GM04504 (cell line): ENCODE data around the gene ABCG1.

Source experiments
- DNase-seq: peaks from one replicate; pipeline ENCODE4 v3.0.0-alpha.2; 2012; ENCODE audit warnings: low read depth

Gene ABCG1

DNA sequence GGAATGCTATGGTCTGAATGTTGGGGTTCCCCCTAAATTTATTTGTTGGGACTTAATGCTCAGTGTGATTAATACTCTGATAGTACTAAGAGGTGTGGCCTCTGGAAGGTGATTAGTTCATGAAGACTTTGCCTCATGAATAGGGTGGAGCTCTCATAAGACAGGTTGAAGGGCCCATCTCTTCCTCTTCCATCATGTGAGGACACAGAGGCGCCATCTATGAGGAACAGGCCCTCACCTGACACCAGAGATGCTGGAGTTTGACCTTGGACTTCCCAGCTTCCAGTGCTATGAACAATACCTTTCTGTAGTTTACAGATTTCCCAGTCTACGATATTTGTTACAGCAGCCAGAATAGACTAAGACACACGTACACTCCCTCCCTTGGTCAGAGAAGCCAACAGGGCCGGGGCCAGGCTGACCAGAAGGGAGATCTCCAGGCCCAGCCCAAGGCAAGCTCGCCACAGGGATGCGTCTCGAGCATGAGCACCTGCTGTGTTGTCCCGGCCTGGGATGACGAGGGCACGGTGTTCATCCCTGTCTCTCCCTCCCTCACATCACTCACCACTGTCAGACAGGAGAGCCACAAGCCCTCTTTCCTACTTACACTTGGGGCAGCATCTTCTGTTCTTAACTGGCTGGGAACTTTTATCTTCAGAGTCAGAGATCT, 4.7 kb upstream of the ABCG1 start:
- DNase-seq: no peak

DNA sequence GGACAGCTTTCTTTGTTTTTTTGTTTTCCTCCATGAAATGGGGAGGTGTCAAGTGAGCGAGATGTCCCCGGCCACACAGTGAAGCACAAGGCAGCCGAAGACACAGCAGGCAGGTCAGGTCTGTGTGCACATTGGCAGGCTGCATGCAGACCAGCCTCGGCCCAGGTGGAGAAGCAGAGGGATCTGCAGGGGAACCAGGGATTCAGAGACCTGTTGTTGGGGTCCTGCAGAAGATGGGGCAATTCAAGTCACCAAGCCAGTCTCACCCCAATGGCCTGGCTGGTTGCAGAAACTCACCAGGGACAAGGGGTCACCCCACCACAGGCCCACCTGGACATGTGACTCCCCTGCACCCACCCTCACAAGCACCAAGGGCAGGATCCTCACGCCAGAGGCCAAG, 4.0 kb upstream of the ABCG1 start:
- DNase-seq: no peak

DNA sequence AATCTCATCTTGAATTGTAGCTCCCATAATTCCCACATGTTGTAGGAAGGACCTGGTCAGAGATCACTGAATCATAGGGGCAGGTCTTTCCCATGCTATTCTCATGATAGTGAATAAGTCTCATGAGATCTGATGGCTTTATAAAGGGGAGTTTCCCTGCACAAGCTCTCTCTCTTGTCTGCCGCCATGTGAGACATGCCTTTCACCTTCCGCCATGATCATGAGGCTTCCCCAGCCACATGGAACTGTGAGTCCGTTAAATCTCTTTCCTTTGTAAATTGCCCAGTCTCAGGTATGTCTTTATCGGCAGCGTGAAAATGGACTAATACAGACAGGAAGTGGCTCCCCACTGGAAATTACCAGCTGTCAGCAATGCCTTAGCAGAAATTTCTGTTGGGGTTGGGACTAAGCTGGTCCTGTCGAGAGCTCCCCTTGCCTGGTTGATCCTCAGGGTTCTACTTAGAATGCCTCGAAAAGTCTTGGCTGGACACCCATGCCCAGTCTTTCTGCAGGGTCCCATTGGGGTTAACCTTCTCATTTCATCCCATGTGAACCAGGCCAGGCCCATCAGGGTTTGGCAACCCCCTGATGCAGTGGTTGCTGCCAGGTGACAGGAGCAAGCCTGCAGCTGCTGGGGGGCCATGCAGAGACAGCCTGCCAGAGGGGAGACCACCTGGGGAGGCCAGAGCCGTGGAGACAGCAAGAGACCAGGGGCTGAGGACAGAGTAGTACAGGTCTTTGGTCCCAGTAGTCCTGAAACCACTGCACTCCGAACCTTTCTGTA, 2.8 kb upstream of the ABCG1 start:
- DNase-seq: no peak

DNA sequence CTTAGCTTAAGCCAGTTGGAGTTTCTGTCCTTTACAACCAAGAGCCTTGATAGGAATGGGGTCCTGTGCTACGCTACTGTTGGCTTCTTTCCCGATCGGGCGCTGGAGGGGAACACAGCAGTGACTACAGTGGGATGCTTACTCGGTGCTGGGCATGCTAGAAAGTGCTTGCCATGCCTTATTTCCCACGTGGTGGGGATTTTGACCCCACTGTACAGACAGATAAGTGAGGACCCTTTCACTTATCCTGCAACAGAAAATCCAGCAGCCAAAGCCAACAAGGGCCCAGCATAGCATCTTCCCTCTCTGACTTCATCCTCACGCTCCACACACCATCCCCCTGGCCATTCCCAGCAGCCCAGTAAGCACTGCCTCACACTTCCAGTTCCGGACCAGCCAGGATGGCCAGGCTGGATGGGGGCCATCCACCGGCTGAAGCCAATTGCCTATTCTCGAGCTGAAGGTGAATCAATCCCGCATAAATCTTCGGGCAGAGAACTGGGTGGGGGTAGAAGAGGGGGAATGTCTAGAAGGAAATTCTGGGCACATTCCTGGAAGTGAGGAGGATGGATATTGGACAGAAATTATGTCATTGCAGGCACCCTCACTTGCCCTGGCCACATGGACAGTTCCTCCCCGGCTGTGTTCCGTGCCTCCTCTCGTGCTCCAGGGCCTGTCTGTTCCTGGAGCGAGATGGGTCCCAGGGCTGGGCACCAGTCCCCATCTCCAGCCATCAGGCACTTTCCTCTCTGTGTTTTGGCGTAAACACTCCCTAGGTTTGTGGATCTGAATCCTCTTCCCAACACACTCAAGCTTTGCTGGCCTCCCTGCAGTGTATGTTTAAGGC, 2.0 kb upstream of the ABCG1 start:
- DNase-seq: no peak

DNA sequence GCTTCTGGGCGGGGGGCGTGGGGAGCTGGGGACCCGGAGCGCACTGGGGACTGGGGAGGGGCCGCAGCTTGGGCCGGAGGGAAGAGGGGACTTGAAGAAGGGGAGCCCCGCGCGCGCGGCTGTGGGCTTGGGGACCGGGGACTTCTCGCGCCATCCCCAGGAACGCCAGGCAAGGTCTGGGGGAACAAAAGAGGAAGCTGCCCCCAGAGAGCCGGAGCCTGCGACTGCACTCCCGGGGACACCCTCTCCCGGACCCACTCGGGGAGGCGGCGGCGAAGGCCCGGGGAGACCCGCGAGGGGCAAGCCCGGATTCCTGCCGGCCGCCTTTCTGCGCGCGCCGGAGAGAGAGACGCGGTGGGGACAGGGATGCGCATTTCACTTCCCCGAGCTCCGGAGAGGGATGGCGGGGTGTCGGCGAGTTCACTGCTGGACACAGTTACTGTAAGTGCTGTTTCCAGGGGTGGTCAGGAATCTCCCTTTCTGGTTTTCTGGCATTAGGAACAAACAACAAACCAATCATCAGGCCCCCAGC, 732 bp downstream of the ABCG1 start:
- DNase-seq: no peak

DNA sequence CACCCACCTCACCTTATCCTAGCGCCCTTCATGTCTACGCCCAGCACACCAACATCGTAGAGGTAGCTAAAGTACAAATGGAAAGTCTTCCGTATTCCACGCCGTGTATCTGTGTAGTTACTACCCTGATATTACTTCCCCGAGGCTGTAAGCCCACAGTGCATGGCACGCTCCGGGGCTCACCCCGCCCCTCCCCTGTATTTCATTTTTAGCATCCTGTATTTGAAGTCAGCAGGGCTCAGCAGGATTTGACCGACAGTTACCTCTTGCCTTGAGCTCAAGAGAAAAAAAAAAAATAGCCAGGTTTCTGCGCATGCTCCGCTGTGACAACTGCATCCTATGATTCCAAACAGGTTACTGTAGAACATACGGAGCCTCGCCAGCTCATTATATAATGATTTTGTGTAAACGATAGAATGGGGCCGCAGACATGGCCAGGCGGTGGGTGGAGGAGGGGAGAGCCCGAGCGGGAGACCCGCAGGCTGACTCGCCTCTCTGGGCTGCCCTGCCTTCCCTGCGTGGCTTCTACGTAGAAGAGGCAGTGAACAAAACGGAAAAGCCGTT, 1.3 kb downstream of the ABCG1 start:
- peak; percentile 15 for DNase-seq

DNA sequence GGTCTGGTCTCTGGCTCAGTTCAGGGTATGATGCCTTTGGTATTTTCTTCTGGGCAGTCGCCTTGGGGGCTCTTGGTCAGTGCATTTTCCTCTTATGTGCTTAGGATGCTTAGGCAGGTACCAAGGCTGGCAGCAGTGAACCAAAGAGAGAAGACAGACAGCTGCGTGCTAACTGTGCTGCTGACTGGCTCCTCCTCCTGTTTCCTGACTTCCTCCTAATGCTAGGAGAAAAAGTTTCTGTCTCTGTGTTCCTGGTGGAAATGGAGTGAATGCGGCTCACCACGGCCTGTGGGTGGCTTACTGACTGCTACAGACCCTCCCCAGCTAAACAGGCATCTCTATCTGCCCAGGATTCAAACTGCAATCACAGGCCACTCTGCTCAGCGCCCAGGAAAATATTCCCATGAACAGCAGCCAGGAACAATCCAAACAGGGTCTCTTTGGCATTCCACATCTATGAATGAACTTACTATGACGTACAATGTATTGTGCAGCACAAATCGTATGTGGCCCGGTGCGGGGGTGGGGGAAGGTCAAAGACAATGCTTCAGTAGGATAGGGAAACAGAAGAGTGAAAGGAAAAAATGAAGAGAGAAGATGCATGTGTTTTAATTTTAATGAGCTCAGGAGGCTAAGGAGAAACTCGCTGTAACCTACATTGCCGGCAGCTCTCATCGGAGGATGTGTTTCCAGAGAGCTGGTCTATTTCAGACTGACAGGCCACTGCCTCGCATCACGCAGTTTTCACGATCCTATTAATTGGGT, 2.8 kb downstream of the ABCG1 start:
- DNase-seq: no peak

DNA sequence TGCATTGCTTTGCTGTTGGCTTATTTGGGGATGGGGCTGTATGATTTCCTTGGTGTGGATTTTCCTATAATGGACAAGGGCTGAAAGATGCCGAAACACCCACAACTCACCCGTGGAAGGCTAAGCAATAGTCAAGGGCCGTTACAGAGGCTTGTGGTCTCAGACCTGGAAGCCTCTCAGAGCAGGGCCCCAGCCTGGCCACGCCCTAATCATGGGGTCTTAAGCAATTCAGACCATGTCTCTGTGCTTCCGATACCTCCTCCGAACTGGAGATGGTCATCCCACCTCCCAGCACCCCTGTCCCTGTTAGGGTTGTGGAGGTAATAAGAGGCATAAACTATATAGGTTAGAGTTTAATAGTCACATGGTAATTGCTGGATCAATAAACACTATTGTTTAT, 3.4 kb downstream of the ABCG1 start:
- no peak for DNase-seq

DNA sequence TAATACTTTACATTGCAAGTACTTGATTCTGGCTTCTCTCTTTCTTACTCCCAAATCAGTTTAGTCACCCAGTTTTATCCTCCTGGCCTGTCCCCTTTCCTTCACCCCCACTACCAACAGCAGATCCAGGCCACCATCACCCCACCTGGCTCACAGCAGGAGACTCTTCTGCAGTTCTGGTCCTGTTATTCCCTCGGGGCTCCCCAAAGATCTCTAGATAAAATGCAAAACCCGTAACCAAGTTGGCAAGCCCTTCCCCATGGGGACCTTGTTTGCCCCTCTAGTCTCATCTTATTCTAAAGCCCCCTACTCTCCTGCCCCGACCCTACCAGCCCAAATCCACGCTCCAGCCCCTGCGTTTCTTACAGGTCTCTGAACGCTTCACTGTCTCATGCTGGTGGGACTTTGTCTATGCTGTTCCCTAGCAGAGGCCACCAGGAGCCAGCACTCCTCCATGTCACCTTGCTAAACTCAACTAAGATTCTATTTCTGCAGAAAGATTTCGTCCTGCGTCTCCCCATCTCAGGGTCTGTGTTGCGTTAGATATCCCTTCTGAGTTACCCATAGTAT, 4.0 kb downstream of the ABCG1 start:
- no peak for DNase-seq

DNA sequence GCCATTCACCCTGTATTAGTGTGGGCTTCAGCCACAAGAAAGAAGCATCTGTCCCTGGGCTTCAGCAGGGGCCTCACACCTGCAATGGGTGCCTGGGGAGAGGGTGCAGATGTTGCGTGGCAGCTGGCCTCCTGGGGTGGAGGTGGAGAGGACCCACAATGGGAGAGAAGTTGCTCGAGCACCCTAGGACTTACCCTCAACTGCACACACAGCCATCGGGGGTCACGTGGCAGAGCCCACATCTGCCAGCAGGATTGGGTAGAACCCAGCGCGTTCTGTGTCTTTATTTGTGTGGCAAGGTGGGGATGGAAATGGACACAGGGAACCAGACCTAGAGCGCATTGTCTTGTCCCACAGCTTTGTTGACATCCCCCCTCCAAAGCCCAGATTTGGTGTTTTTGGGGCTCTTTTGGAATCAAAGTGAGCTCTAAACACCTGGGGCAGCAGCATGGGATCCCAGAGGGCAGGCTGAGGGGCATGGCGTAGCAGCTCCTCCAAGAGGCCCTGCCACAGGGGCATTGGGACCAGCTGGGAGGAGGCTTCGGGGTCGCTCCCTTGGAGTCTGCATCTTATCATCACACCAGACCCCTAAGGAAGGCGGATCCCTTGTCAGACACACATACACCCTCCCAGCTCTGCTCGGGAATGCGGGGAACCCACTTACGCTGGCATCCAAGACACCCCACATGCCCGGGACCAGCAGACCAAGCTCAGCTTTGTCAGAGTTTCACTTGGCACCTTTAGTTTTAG, 5.1 kb downstream of the ABCG1 start:
- no peak for DNase-seq

DNA sequence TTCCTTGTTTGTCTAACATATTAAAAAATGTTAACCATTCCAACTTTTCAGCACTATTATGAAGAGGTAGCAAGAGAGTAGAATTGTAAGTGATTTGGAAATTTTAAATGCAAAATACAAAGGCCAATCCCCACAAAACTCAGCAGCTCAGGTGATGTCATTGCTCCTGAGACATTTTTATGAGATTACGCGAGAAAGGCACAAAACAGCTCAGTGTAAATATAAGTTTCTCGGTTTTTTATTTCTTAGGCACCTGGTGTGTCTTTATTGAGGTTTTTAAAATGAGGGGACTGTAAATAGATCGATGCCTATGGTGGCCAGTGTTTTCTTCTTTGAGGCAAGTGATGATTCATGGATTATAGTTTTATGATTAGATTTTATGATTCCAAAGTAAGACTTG, 6.1 kb downstream of the ABCG1 start:
- DNase-seq: no peak

DNA sequence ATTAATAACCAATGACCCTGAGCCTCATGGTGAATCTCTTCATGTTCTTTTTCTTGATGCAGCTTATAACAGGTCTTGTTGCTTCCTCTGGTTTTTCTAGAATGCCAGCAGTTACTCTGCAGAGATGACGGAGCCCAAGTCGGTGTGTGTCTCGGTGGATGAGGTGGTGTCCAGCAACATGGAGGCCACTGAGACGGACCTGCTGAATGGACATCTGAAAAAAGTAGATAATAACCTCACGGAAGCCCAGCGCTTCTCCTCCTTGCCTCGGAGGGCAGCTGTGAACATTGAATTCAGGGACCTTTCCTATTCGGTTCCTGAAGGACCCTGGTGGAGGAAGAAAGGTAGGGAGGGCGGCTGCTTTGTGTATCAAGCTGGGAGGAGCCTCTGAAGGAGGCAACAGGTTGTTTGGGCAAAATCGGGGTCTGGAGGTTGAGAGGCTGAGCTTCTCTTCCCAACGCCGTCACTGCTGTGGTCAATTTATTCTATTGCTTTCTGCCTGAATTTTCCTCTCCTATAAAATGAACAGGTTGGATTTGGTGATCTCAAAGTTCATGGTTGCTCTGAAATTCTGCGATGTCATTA, 6.7 kb downstream of the ABCG1 start:
- DNase-seq: no peak

DNA sequence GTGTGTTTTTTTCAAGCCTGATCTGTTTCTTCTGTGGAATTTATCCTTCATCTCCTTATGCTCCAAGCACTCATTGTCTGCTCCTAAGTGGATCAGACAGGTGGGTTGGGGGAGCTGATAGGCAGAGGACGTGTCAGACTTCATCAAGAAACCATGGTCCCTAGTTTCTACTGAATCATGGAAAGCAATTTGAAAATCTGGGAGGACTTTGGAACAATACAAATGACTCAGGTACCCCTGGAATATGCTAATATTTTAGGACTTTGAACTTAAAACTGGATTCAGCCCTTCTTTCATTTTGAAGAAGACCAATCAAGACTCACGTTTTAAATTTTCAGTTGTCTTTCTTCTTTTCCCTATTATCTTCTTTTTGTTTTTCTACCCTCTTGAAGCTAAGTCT, 7.7 kb downstream of the ABCG1 start:
- no peak for DNase-seq

DNA sequence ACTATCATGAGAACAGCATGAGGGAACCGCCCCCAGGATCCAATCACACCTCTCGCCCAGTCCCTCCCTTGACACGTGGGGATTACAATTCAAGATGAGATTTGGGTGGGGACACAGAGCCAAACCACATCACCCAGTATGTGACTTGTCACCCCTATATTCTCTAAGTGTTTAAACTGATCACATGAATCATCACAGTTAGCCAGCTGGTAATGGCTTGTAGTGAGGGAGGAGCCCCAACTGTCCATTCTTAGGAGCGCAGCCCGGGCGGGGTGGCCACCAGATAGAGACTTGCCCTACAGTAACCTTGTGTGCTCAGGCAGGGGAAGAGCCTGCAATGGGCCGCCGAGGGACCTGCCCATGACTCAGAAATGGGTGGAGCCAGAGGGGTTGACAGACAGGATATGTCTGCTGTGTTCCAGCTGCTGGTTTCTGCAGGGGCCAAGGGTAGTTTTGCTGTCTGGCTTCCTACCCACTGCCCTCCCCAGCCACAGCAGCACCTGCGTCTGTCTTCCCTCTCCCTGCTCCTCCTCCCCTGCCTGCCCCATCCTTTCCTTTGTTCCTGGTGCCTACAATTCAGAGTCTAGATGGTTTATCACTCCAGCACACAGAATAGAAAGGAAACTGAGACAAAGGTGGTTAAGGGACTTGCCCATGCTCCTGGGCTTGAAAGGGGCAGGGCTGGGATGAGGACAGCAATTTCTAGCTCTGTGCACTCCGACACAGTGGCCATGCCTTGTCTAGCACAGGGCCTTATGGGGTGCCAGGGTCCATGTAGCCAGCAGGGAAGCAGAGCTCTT, 9.2 kb downstream of the ABCG1 start:
- DNase-seq: peak; percentile 28

DNA sequence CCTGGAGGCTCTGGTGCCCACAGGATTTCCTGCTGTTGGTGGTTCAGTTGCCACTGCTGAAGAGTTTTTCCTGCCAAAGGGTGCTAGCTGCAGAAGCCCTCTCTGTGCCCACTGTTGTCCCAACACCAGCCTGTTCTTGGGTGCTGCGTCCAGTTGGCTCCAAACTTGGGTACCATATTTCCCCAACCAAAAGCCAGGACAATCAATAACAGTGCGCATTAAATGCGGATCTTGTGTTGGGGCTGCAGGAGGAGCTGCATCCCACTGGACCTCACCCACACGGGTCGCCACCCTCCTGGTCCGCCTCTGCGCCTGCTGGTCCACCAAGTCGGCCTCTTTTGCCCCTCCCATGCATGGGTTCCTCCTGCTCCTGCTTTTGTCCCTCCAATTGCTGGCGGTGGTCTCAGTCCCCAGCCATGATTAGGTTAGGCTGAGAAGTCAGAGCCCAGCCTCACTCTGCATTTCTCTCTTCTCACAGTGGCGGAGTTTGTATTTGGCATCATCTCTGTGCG, 9.8 kb downstream of the ABCG1 start:
- no peak for DNase-seq

DNA sequence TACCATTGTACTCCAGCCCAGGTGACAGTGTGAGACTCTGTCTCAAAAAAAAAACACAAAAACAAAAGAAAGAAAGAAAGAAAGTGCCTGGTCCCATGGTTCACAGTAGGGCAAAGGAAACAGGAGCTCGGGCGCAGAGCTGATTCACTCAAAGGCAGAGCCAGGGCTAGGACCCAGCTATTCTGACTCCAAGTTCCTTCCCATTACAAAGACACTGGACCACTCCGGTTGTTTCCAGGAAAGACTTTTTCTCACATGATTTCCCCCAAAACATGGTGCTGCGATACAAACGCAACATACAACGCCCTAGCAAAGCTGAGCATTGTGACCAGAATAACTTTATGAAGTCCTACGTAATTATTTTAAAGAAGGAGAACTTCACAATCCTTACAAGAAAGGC, 10.7 kb downstream of the ABCG1 start:
- DNase-seq: no peak

DNA sequence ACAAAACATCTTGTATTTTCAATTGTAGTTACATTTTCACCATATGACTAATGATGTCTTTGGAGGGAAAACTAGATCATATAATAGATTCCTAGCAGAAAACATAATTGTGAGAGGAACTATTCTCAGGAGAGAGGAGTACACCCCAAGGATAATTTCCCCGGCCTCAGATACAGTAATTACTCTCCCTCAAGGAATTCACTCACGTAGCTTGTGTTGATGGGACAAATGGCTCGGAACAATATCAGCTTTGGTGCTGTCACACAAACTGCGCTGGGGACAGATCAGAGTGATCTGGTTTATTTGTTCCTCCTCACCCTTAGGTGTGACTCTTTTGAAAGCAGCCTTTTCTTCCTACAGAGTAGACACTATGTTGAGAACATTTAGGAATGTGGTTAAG, 11.2 kb downstream of the ABCG1 start:
- DNase-seq: no peak

DNA sequence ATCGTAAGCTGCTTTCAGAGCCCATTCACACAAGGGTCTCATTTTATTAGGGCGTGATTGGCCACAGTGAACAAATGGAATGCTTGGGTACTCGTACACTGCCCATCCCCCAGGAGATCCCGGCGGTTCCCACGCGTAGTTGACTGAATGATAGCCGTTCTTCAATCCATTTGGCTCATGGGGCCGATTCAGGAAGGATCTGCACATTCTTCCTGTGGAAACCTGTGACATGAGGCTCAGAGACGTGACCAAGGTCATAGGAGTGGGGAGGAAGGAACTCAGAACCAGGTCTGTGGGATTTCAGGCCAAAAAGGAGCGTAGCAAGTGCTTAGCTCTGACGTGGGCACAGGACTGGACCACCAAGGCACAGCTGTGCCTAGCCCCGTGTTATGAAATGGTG, 11.7 kb downstream of the ABCG1 start:
- no peak for DNase-seq

DNA sequence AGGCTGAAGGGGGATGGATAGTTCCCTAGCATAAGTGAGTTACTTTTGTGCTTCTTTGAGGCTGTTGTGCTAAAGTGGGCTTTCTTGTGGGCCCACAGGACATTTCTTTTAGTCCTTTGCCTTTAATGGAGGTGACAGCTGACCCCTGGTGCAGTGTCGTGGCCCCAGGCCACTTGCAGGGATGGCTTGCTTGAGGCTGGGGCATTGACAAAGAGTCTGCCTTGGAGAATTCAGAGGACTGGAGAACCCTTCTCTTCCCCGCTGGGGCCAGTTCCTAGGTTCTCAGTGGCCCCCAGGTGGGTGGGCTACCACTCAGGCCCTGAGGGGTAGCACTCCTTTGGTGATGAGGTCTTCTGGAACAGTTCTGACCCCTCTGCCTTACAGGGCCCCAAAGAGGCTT, 12.8 kb downstream of the ABCG1 start:
- DNase-seq: no peak
